Endothelial cell of umbilical vein (primary cell): Measurements from ENCODE around the gene FAM219A. TPM values are rescaled to one million over a fixed set of nuclear protein-coding genes. Genes with fewer than 3 reads are reported as not detected.

Experiments
- BruUV-seq: library from RNA; stranded (reverse); fragments of 400-500 nt; replicated peaks from 2 replicates; lab custom pipeline; 2021; lab: Mats Ljungman, UMichigan
- CTCF ChIA-PET: fragments of 300-600, 350-600 bp; sonication (Branson Sonifier 250); formaldehyde crosslinking; loops from one replicate; lab custom pipeline; 2021; ENCODE audit warnings: antibody characterized with exemption, inconsistent platforms; lab: Charles Lee
- POLR2A ChIA-PET: fragments of 300-600, 350-600 bp; sonication (Branson Sonifier 250); formaldehyde crosslinking; loops from one replicate; lab custom pipeline; 2021; ENCODE audit warnings: antibody characterized with exemption, inconsistent platforms; lab: Charles Lee
- DNase-seq: peaks from one replicate; pipeline ENCODE4 v3.0.0-alpha.2; 2011; ENCODE audit warnings: low read depth, low spot score
- FAIRE-seq: peaks from 2 replicates; lab custom pipeline; 2011; peaks lifted over from hg19 to GRCh38; lab: Jason Lieb, UNC
- H2AFZ ChIP-seq: 2 replicates; pipeline ENCODE4 v1.6.0; 2012; ENCODE audit warnings: low read depth, low read length, control low read depth, inconsistent platforms
- H3K27ac ChIP-seq: 2 replicates; pipeline ENCODE4 v1.5.1; 2011; ENCODE audit warnings: low read depth, mild to moderate bottlenecking, control low read depth, low read length, moderate library complexity; ENCODE audit not compliant: insufficient read depth
- H3K27me3 ChIP-seq, 2 experiments: 2 replicates each; pipeline versions ENCODE4 v1.6.0 to v1.6.1; 2011; ENCODE audit warnings: low read length in 2 of 2, mixed read lengths in 1 of 2; ENCODE audit not compliant: control insufficient read depth in 2 of 2, insufficient read depth in 2 of 2
- H3K36me3 ChIP-seq, 2 experiments: 2 replicates in 1 of 2; 3 replicates in 1 of 2; pipeline ENCODE4 v1.5.1; 2011; ENCODE audit warnings: low read length in 2 of 2, mild to moderate bottlenecking in 1 of 2, moderate library complexity in 1 of 2; ENCODE audit not compliant: control insufficient read depth in 2 of 2, insufficient read depth in 2 of 2; ENCODE audit errors: extremely low read depth in 1 of 2
- H3K4me1 ChIP-seq: 3 replicates; pipeline ENCODE4 v1.5.1; 2011; ENCODE audit warnings: mild to moderate bottlenecking, low read length; ENCODE audit not compliant: control insufficient read depth, insufficient read depth; ENCODE audit errors: extremely low read depth
- H3K4me2 ChIP-seq: 2 replicates; pipeline ENCODE4 v1.6.1; 2011; ENCODE audit warnings: low read length, control low read depth, mixed read lengths; ENCODE audit not compliant: insufficient read depth
- H3K4me3 ChIP-seq, 3 experiments: fragments of 200-600 bp in 1 of 3; sonication (generic), shearing (Covaris generic) in 1 of 3; replicated peaks in 1 of 3; 2 replicates each; pipeline ENCODE4 v1.5.1; 2011 to 2016; ENCODE audit warnings: control low read depth in 3 of 3, low read length in 3 of 3, mild to moderate bottlenecking in 2 of 3, inconsistent platforms in 1 of 3, low read depth in 1 of 3, moderate library complexity in 1 of 3; ENCODE audit not compliant: insufficient read depth in 1 of 3
- H3K79me2 ChIP-seq: 2 replicates; pipeline ENCODE4 v1.6.0; 2012; ENCODE audit warnings: low read length, inconsistent platforms; ENCODE audit not compliant: control insufficient read depth, insufficient read depth
- H3K9ac ChIP-seq: replicated peaks from 2 replicates; pipeline ENCODE3; 2011; ENCODE audit warnings: low read length, control low read depth; ENCODE audit not compliant: insufficient read depth; ENCODE audit errors: extremely low read depth
- H3K9me1 ChIP-seq: replicated peaks from 3 replicates; pipeline ENCODE4 v1.6.0; 2011; ENCODE audit warnings: mild to moderate bottlenecking, low read length; ENCODE audit not compliant: control insufficient read depth, insufficient read depth; ENCODE audit errors: extremely low read depth
- H3K9me3 ChIP-seq: replicated peaks from 2 replicates; pipeline ENCODE4 v1.5.1; 2012; ENCODE audit warnings: low read length, inconsistent platforms; ENCODE audit not compliant: control insufficient read depth, insufficient read depth
- H4K20me1 ChIP-seq: replicated peaks from 2 replicates; pipeline ENCODE3; 2011; ENCODE audit warnings: mild to moderate bottlenecking, low read length; ENCODE audit not compliant: control insufficient read depth, insufficient read depth; ENCODE audit errors: extremely low read depth
- CTCF ChIP-seq, 2 donors: IDR thresholded peaks; 1 replicate in 1 of 2; 2 replicates in 1 of 2; pipeline ENCODE4 v1.5.1; 2011; ENCODE audit warnings: low read length in 2 of 2, mild to moderate bottlenecking in 2 of 2, moderate library complexity in 2 of 2, control low read depth in 1 of 2, inconsistent platforms in 1 of 2, low read depth in 1 of 2; ENCODE audit not compliant: insufficient read depth in 1 of 2; ENCODE audit errors: extremely low read depth in 1 of 2
- EZH2 ChIP-seq: IDR thresholded peaks from 2 replicates; pipeline ENCODE4 v1.6.1; 2012; ENCODE audit warnings: borderline replicate concordance, low read depth, mild to moderate bottlenecking, moderate library complexity, low read length, inconsistent platforms; ENCODE audit not compliant: severe bottlenecking
- FOS ChIP-seq: IDR thresholded peaks from 2 replicates; pipeline ENCODE4 v1.6.1; 2011; ENCODE audit warnings: mild to moderate bottlenecking, low read length, moderate library complexity, borderline replicate concordance; ENCODE audit not compliant: insufficient read depth
- GATA2 ChIP-seq: IDR thresholded peaks from 2 replicates; pipeline ENCODE4 v1.7.0; 2011; ENCODE audit warnings: low read depth, mild to moderate bottlenecking, moderate library complexity, mixed read lengths, low read length; ENCODE audit not compliant: insufficient read length, insufficient read depth
- JUN ChIP-seq: IDR thresholded peaks from 2 replicates; pipeline ENCODE4 v1.6.1; 2011; ENCODE audit warnings: borderline replicate concordance, low read depth; ENCODE audit not compliant: insufficient read length, insufficient read depth
- MYC ChIP-seq: IDR thresholded peaks from one replicate; pipeline ENCODE4 v1.6.1; 2011; ENCODE audit warnings: mild to moderate bottlenecking, low read depth, low read length
- POLR2A ChIP-seq: IDR thresholded peaks from 2 replicates; pipeline ENCODE4 v1.6.1; 2012; ENCODE audit warnings: low read depth, mild to moderate bottlenecking, control low read depth, low read length
- POLR2AphosphoS5 ChIP-seq: IDR thresholded peaks from 2 replicates; pipeline ENCODE4 v1.6.1; 2012; ENCODE audit warnings: low read depth, mild to moderate bottlenecking, control low read depth, low read length, moderate library complexity; ENCODE audit not compliant: insufficient read depth
- dilution Hi-C: fragments of 300-500 bp; cut with MboI; formaldehyde crosslinking; loops from one replicate; pipeline ENCODE4 v1.15.0; 2019; ENCODE audit warnings: low sequenced_read_pairs; ENCODE audit not compliant: extremely low pct_ligation_motif_present
- intact Hi-C: fragments of 100-400 bp; cut with micrococcal nuclease; formaldehyde crosslinking; loops from one replicate; pipeline ENCODE4 v1.10.0; 2022
- polyA plus RNA-seq, 4 experiments: library from polyadenylated mRNA; depleted of rRNA in 3 of 4; stranded (reverse) in 3 of 4; unstranded in 1 of 4; fragments of >200 nt; gene quantifications; 2 replicates each; pipeline versions ENCODE4 v1.2.1 to v1.2.3, GENCODE V29; 2011 to 2012; ENCODE audit warnings: missing spikeins in 1 of 4
- total RNA-seq: library from RNA; stranded (reverse); gene quantifications from 2 replicates; pipeline ENCODE4 v1.2.3, GENCODE V29; 2021
- TF ChIP-seq, protein P1 (sequence below): IDR thresholded peaks from 2 replicates; pipeline ENCODE4 v1.6.1; 2011; ENCODE audit not compliant: insufficient read depth, insufficient read length

FAM219A gene
- total and polyA plus RNA-seq, 2 donors (not counting 3 experiments of a cell fraction or from before 2014, with no cell fraction given), result 18.1 to 35.7 TPM

GRCh38 chr9:34370335-34370969 is 87.9 kb downstream of the FAM219A start:
- Histone ChIP-seq H3K9me3 (no peaks in the 10 kb centered on the region), H2AFZ (no peak overlapping the region), H3K9ac (no peak overlapping the region), H3K4me3 (no peak overlapping the region), H4K20me1 (no peaks in the 10 kb centered on the region), H3K36me3 (no peaks in the 10 kb centered on the region), H3K4me2 (no peak overlapping the region), H3K9me1 (no peaks in the 10 kb centered on the region), H3K27me3 (no peaks in the 10 kb centered on the region), H3K27ac (no peak overlapping the region), H3K4me1 (no peaks in the 10 kb centered on the region), H3K79me2 (no peaks in the 10 kb centered on the region)
- FAIRE-seq, result no peak
- POLR2A ChIA-PET, result no interaction called here
- TF ChIP-seq GATA2, result no peak
- TF ChIP-seq, protein P1, sequence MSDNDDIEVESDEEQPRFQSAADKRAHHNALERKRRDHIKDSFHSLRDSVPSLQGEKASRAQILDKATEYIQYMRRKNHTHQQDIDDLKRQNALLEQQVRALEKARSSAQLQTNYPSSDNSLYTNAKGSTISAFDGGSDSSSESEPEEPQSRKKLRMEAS, result no peak
- TF ChIP-seq POLR2AphosphoS5, result no peak
- TF ChIP-seq CTCF (IDR thresholded peaks at IDR 0.05; ENCODE audit: extremely low read depth in 1 of 2, insufficient read depth in 1 of 2, low read depth in 1 of 2, low read length in 2 of 2), result no peak
- no peak for TF ChIP-seq EZH2
- TF ChIP-seq MYC, result no peak
- no peak for TF ChIP-seq POLR2A
- no peak for TF ChIP-seq JUN
- no peak for TF ChIP-seq FOS
- CTCF ChIA-PET, result interaction anchor here (1.0 kb wide), 1 partner anchor 9 kb away, joined by 6 read pairs; no protein-coding TSS in a partner anchor
- BruUV-seq, result no TSS peak
- intact Hi-C loops, result no loop called here
- no peak for DNase-seq
- dilution Hi-C loops, result no loop called here
